ENCODE results near the gene DHRSX. TPM values are rescaled to one million over a fixed set of nuclear protein-coding genes. Genes with fewer than 3 reads are reported as not detected.
"Not testable (repeated sequence)": the region's sequence is repeated elsewhere in the genome, so short reads cannot be mapped to it uniquely, and the experiment has no call there.

DHRSX gene
- polyA plus RNA-seq, 4 donors, result 28.0 to 35.1 (median 28.7) TPM

- no peak for DNase-seq (ENCODE audit: low read depth in 4 of 4, low spot score in 2 of 4)
Measured at GRCh38 chrX:2376166-2376565, 124.6 kb downstream of the DHRSX start.

- no peak for DNase-seq (ENCODE audit: low read depth in 4 of 4, low spot score in 2 of 4)
Measured at GRCh38 chrX:2374086-2374485, 126.7 kb downstream of the DHRSX start.

- DNase-seq (ENCODE audit: low read depth in 4 of 4, low spot score in 2 of 4), result no peak
Measured at GRCh38 chrX:2373615-2374014, 127.2 kb downstream of the DHRSX start.

GRCh38 chrX:2371026-2371711, 129.6 kb downstream of the DHRSX start:
- peak in 2 of 4 donors; percentile 10 to 20 for DNase-seq (ENCODE audit: low read depth in 4 of 4, low spot score in 2 of 4)

GRCh38 chrX:2370456-2370855, 130.3 kb downstream of the DHRSX start:
- no peak for DNase-seq (ENCODE audit: low read depth in 4 of 4, low spot score in 2 of 4)

GRCh38 chrX:2369206-2369605, 131.6 kb downstream of the DHRSX start:
- DNase-seq (ENCODE audit: low read depth in 4 of 4, low spot score in 2 of 4), result no peak

GRCh38 chrX:2360731-2361130, 140.0 kb downstream of the DHRSX start:
- DNase-seq (ENCODE audit: low read depth in 4 of 4, low spot score in 2 of 4), result no peak

- DNase-seq (ENCODE audit: low read depth in 4 of 4, low spot score in 2 of 4), result not testable (repeated sequence)
Measured at GRCh38 chrX:2359522-2359921, 141.3 kb downstream of the DHRSX start.

- no peak for DNase-seq (ENCODE audit: low read depth in 4 of 4, low spot score in 2 of 4)
Measured at GRCh38 chrX:2351999-2352995, 148.5 kb downstream of the DHRSX start.

- DNase-seq (ENCODE audit: low read depth in 4 of 4, low spot score in 2 of 4), result no peak
Measured at GRCh38 chrX:2351321-2351720, 149.5 kb downstream of the DHRSX start.

- not testable (repeated sequence) for DNase-seq (ENCODE audit: low read depth in 4 of 4, low spot score in 2 of 4)
Measured at GRCh38 chrX:2350703-2351102, 150.1 kb downstream of the DHRSX start.

GRCh38 chrX:2350036-2350435, 150.7 kb downstream of the DHRSX start:
- not testable (repeated sequence) for DNase-seq (ENCODE audit: low read depth in 4 of 4, low spot score in 2 of 4)

- no peak for DNase-seq (ENCODE audit: low read depth in 4 of 4, low spot score in 2 of 4)
Measured at GRCh38 chrX:2348211-2348610, 152.6 kb downstream of the DHRSX start.

GRCh38 chrX:2346158-2346557, 154.6 kb downstream of the DHRSX start:
- DNase-seq (ENCODE audit: low read depth in 4 of 4, low spot score in 2 of 4), result no peak

- DNase-seq (ENCODE audit: low read depth in 4 of 4, low spot score in 2 of 4), result no peak
Measured at GRCh38 chrX:2345562-2345961, 155.2 kb downstream of the DHRSX start.

- no peak for DNase-seq (ENCODE audit: low read depth in 4 of 4, low spot score in 2 of 4)
Measured at GRCh38 chrX:2343413-2343812, 157.4 kb downstream of the DHRSX start.

- DNase-seq (ENCODE audit: low read depth in 4 of 4, low spot score in 2 of 4), result no peak
Measured at GRCh38 chrX:2342874-2343273, 157.9 kb downstream of the DHRSX start.

GRCh38 chrX:2342281-2342688, 158.5 kb downstream of the DHRSX start:
- no peak for DNase-seq (ENCODE audit: low read depth in 4 of 4, low spot score in 2 of 4)

GRCh38 chrX:2340991-2341390, 159.8 kb downstream of the DHRSX start:
- DNase-seq (ENCODE audit: low read depth in 4 of 4, low spot score in 2 of 4), result no peak

- DNase-seq (ENCODE audit: low read depth in 4 of 4, low spot score in 2 of 4), result no peak
Measured at GRCh38 chrX:2336181-2336580, 164.6 kb downstream of the DHRSX start.

- no peak for DNase-seq (ENCODE audit: low read depth in 4 of 4, low spot score in 2 of 4)
Measured at GRCh38 chrX:2334237-2334636, 166.5 kb downstream of the DHRSX start.

- no peak for DNase-seq (ENCODE audit: low read depth in 4 of 4, low spot score in 2 of 4)
Measured at GRCh38 chrX:2332252-2332651, 168.5 kb downstream of the DHRSX start.

Data from left renal cortex interstitium (tissue), 4 donors.